Measurements from ENCODE around the gene PLB1.
A peak's percentile ranks its signal among the peaks of the same experiment; 100 is the strongest.

Gene PLB1

GRCh38 chr2:28516950-28517349 lies 21.1 kb downstream of the PLB1 start:
- no peak overlapping the region for H3K4me3 ChIP-seq (replicated peaks; ENCODE audit: insufficient read depth, low read length)
- H3K27ac ChIP-seq (replicated peaks): no peak overlapping the region
- no peaks in the 10 kb centered on the region for H3K27me3 ChIP-seq (ENCODE audit: insufficient read depth, poor library complexity, severe bottlenecking)
- no peak for DNase-seq (ENCODE audit: low read depth in 1 of 2, low spot score in 1 of 2)
- no peak for TF ChIP-seq POLR2AphosphoS5 (IDR thresholded peaks at IDR 0.05; ENCODE audit: low read depth)
- no peak for TF ChIP-seq CTCF (IDR thresholded peaks at IDR 0.05; ENCODE audit: insufficient read depth, low read length)
- no peak for TF ChIP-seq SPI1 (IDR thresholded peaks at IDR 0.05; ENCODE audit: borderline replicate concordance, low read depth)
- TF ChIP-seq REST (IDR thresholded peaks at IDR 0.05; ENCODE audit: insufficient replicate concordance, low read depth): no peak
- TF ChIP-seq GABPA (IDR thresholded peaks at IDR 0.05; ENCODE audit: low read depth): no peak

- H3K27ac ChIP-seq (replicated peaks): no peak overlapping the region
- no peak for DNase-seq (ENCODE audit: low read depth in 1 of 2, low spot score in 1 of 2)
- no peak overlapping the region for H3K4me3 ChIP-seq (replicated peaks; ENCODE audit: insufficient read depth, low read length)
- no peaks in the 10 kb centered on the region for H3K27me3 ChIP-seq (ENCODE audit: insufficient read depth, poor library complexity, severe bottlenecking)
- TF ChIP-seq SPI1 (IDR thresholded peaks at IDR 0.05; ENCODE audit: borderline replicate concordance, low read depth) (0 out of 2 replicates have a peak, but pooled peaks have one; percentile 1), CTCF (IDR thresholded peaks at IDR 0.05; ENCODE audit: insufficient read depth, low read length) (no peak), REST (IDR thresholded peaks at IDR 0.05; ENCODE audit: insufficient replicate concordance, low read depth) (no peak), POLR2AphosphoS5 (IDR thresholded peaks at IDR 0.05; ENCODE audit: low read depth) (no peak), GABPA (IDR thresholded peaks at IDR 0.05; ENCODE audit: low read depth) (no peak)
These were observed 25.8 kb downstream of the PLB1 start for GRCh38 chr2:28521663-28522062.

- no peak for DNase-seq (ENCODE audit: low read depth in 1 of 2, low spot score in 1 of 2)
- no peak for TF ChIP-seq POLR2AphosphoS5 (IDR thresholded peaks at IDR 0.05; ENCODE audit: low read depth)
- TF ChIP-seq REST (IDR thresholded peaks at IDR 0.05; ENCODE audit: insufficient replicate concordance, low read depth): no peak
- TF ChIP-seq CTCF (IDR thresholded peaks at IDR 0.05; ENCODE audit: insufficient read depth, low read length): no peak
- TF ChIP-seq GABPA (IDR thresholded peaks at IDR 0.05; ENCODE audit: low read depth): no peak
- TF ChIP-seq SPI1 (IDR thresholded peaks at IDR 0.05; ENCODE audit: borderline replicate concordance, low read depth): no peak
These were observed 26.6 kb downstream of the PLB1 start for GRCh38 chr2:28522481-28522880.

More at GRCh38 chr2:28522481-28522880, 26.6 kb downstream of the PLB1 start:
- Histone ChIP-seq H3K4me3 (replicated peaks; ENCODE audit: insufficient read depth, low read length) (no peak overlapping the region), H3K27me3 (ENCODE audit: insufficient read depth, poor library complexity, severe bottlenecking) (no peaks in the 10 kb centered on the region), H3K27ac (replicated peaks) (no peak overlapping the region)
